TTC549 (cell line): Measurements from ENCODE around the gene TMEM234.

Experiments used
- FAIRE-seq: peaks from 2 replicates; lab custom pipeline; 2012; peaks lifted over from hg19 to GRCh38; lab: Jason Lieb, UNC

The TMEM234 gene

GRCh38 chr1:32199717-32200072 is 22.5 kb downstream of the TMEM234 start:
- no peak for FAIRE-seq

GRCh38 chr1:32199043-32199716 is 23.0 kb downstream of the TMEM234 start:
- no peak for FAIRE-seq

- FAIRE-seq = no peak
Measured at GRCh38 chr1:32198237-32199042, 23.7 kb downstream of the TMEM234 start.

GRCh38 chr1:32197837-32198236 is 24.3 kb downstream of the TMEM234 start:
- FAIRE-seq = no peak

GRCh38 chr1:32197074-32197473 is 25.1 kb downstream of the TMEM234 start:
- no peak for FAIRE-seq

GRCh38 chr1:32195972-32196823 is 26.0 kb downstream of the TMEM234 start:
- no peak for FAIRE-seq

GRCh38 chr1:32195531-32195930 is 26.6 kb downstream of the TMEM234 start:
- FAIRE-seq = no peak

- no peak for FAIRE-seq
Measured at GRCh38 chr1:32194984-32195383, 27.2 kb downstream of the TMEM234 start.

- no peak for FAIRE-seq
Measured at GRCh38 chr1:32192220-32192948, 29.8 kb downstream of the TMEM234 start.

- no peak for FAIRE-seq
Measured at GRCh38 chr1:32187850-32188249, 34.3 kb downstream of the TMEM234 start.

GRCh38 chr1:32186491-32186890 is 35.7 kb downstream of the TMEM234 start:
- no peak for FAIRE-seq

- no peak for FAIRE-seq
Measured at GRCh38 chr1:32186077-32186476, 36.1 kb downstream of the TMEM234 start.

GRCh38 chr1:32184650-32185049 is 37.5 kb downstream of the TMEM234 start:
- no peak for FAIRE-seq

- FAIRE-seq = no peak
Measured at GRCh38 chr1:32182060-32182459, 40.1 kb downstream of the TMEM234 start.

- no peak for FAIRE-seq
Measured at GRCh38 chr1:32181563-32181962, 40.6 kb downstream of the TMEM234 start.

GRCh38 chr1:32181065-32181464 is 41.1 kb downstream of the TMEM234 start:
- FAIRE-seq = no peak

- FAIRE-seq = no peak
Measured at GRCh38 chr1:32180186-32181060, 41.7 kb downstream of the TMEM234 start.

- FAIRE-seq = no peak
Measured at GRCh38 chr1:32179443-32180185, 42.5 kb downstream of the TMEM234 start, which contains the start of gene TXLNA. TXLNA (plus strand) TSS chr1:32179675; CDS start chr1:32180346, 671 bp downstream.

- FAIRE-seq = no peak
Measured at GRCh38 chr1:32179193-32179442, 43.0 kb downstream of the TMEM234 start.

GRCh38 chr1:32178380-32179192 is 43.6 kb downstream of the TMEM234 start:
- no peak for FAIRE-seq
